Measurements from ENCODE around the gene LHFPL3.

DNA sequence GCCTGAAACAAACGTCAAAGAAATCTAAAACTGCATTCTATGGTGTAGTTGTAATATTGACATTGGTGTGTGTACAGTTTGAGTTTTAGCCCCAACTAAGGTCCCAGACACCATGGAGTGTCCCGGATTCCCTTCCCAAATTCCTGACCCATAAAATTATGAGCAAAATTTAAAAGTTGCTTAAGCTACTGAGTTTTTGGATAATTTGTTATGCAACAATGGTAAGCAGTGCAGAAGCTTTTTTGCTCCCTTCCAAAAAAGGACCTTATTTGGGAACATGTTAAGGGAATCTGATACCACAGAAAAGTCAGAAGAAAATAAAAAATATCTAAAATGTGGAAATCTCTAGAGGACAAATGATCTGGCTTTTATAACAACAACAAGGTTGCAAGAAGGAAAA lies 622.4 kb downstream of the LHFPL3 start:
- TF ChIP-seq, protein P1, sequence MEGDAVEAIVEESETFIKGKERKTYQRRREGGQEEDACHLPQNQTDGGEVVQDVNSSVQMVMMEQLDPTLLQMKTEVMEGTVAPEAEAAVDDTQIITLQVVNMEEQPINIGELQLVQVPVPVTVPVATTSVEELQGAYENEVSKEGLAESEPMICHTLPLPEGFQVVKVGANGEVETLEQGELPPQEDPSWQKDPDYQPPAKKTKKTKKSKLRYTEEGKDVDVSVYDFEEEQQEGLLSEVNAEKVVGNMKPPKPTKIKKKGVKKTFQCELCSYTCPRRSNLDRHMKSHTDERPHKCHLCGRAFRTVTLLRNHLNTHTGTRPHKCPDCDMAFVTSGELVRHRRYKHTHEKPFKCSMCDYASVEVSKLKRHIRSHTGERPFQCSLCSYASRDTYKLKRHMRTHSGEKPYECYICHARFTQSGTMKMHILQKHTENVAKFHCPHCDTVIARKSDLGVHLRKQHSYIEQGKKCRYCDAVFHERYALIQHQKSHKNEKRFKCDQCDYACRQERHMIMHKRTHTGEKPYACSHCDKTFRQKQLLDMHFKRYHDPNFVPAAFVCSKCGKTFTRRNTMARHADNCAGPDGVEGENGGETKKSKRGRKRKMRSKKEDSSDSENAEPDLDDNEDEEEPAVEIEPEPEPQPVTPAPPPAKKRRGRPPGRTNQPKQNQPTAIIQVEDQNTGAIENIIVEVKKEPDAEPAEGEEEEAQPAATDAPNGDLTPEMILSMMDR (conservative IDR thresholded peaks at IDR 0.05) = no peak
- TF ChIP-seq ZFX (IDR thresholded peaks at IDR 0.05) = no peak

All from C4-2B (cell line).